HG03064 (cell line): ENCODE measurements around the gene OR1L4.

ENCODE experiments used
- ATAC-seq: cut with Tn5 transposase; IDR thresholded peaks from one replicate; pipeline ENCODE4 v1.9.1; 2021; ENCODE audit warnings: low read depth; ENCODE audit not compliant: unreplicated experiment

The OR1L4 gene, protein sequence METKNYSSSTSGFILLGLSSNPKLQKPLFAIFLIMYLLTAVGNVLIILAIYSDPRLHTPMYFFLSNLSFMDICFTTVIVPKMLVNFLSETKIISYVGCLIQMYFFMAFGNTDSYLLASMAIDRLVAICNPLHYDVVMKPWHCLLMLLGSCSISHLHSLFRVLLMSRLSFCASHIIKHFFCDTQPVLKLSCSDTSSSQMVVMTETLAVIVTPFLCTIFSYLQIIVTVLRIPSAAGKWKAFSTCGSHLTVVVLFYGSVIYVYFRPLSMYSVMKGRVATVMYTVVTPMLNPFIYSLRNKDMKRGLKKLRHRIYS

DNA sequence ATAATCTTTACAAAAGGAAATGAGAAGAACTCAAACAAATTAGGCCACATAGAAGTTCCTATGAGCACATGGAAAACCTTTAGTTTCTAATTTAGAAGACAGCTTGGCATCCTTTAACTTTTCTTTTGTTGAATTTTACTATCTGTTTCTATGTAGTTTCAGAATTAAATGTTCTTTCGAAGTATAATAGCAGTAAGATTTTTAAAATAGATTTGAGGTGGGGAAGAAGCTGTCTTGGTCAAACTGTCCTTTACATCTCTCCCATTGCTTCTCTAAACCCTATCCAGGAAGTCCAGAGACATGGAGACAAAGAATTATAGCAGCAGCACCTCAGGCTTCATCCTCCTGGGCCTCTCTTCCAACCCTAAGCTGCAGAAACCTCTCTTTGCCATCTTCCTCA lies at the start of gene OR1L4:
Gene OR1L4, plus strand, starts transcription at position 301 of the 400 bp plus-strand sequence. Its CDS starts 0 bp downstream, at position 301.
- ATAC-seq: no peak

DNA sequence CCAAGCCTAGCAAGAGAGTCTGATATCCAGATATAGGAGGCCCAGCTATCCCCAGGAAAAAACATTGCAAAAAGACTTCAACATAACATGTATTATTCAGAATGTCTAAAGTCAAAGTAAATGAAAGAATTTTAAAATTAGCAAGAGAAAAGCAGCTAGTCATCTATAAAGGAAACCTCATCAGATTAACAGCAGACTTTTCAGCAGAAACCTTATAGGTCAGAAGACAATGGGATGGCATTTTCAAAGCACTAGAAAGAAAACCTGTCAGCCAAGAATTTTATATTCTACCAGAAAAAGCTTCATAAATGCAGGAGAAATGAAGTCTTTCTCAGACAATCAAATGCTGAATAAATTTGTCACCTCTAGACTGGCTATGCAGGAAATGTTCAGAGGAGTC lies 38.9 kb upstream of the OR1L4 start:
- ATAC-seq: no peak

DNA sequence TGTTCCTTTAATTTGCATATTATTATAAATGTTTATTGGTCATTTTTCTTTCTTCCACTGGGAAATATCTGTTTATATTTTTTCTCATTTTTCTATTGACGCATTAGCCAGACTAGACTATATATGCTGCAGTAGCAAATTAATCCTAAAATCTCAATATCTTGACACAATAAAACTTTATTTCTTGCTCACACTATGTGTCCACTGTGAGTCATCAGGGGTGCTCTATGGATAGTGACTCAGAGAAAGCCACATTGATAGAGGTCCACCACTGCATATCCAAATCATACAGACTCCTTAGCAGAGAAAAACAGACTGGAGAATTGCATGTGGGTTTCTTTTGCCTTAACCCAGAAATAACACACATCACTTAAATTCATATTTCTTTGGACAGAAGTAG lies 28.1 kb upstream of the OR1L4 start:
- no peak for ATAC-seq

DNA sequence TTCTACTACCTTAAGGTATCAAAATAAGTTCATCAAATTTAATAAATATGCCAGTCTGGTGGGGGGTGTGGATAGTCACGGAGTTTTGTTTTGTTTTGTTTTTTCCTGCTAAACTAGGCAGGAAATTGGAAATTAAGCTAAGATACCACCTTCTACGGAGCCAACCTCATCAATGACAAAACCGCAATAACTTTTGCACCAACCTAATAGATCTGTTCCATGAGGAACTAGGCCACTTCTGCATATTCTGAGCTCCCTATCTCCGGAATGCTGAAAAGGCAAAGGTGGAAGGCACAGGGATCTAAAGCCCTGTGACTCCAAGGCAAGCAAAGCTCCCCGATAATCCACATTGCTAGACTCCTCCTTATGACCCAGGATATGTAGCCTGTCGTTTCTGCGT lies 5.8 kb upstream of the OR1L4 start:
- no peak for ATAC-seq

DNA sequence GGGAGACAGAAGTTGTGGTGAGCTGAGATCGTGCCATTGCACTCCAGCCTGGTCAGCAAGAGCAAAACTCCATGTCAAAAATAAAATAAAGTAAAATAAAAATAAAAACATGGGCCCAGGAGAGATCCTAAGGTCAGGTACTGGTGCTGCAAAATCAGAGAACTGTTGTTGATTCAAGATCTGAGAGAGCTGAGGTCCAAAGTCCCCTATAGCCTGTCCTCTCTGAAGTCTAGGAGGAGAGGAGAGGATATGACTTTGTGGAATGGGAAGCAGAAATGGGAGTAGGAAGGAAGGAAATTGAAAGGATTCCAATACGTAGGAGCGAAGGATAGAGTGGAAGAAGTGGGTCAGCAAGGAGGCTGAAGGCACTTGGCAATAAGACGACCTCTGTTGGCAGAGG lies 4.6 kb upstream of the OR1L4 start:
- no peak for ATAC-seq

DNA sequence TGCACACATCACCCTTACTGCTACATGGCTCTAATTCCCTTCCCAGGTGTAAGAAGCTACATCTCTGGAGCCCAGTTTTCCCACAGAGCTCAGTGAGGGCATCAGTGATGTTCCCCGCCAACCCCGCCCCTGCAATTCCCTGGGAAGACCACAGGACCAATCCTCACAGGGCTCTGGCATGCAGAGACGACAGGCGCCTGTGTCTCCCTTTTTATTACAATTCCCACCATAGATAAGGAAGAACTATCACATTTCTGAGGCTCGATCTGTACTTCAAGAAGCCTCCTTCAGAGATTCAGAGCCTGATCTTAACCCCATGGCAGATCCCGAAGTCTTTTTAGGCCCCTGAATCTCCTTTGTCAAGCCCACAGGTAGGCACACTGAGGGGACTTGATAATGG lies 18.2 kb downstream of the OR1L4 start, which contains the start of gene OR1L6:
Gene OR1L6, plus strand, starts transcription at position 301 of the 400 bp plus-strand sequence. CDS start 7,545 bp downstream, outside the sequence.
- no peak for ATAC-seq

DNA sequence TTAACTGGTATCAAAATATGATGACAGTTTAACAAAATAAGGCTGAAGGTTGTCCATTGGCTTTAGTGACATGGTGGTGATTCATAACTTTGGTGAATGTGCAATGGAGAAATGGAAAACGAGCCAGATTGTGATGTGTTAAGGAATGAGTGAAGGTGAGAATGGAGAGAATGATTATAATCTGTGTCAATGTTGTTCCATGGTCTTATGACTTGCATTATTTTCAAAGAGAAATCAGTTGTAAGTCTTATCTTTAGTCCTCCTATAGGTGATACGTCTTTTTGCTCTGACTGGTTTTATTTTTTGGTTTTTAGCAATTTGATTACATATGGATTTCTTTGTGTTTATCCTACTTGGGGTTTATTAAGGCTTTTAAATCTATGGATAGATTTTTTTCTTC lies 31.0 kb downstream of the OR1L4 start:
- no peak for ATAC-seq

DNA sequence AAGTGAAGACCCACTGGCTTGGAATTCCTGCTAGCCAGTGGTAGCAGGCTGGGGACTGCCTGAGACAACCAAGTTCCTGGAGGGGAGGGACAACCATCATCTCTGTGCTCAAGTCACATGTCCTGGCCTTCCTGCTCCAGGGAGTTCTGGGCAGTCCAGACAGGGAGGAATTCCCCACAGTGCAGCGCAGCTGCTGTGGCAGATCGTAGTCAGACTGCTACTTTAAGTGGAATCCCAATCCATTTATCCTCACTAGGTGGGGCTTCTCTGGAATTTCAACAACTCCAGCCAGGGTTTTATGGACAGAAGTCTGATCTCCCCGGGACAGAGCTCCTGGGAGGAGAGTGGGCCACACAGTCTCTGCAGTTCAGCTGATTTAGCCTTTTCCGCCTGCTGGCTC lies 44.0 kb downstream of the OR1L4 start:
- no peak for ATAC-seq
